H1 (cell line): Measurements from ENCODE around the gene MROH7.

Source experiments
- HDAC6 ChIP-seq: IDR thresholded peaks from one replicate; pipeline ENCODE4 v1.7.1; 2012; ENCODE audit warnings: low read depth, mild to moderate bottlenecking, inconsistent platforms, low read length, moderate library complexity
- POLR2A ChIP-seq, 2 experiments: IDR thresholded peaks; 1 replicate in 1 of 2; 2 replicates in 1 of 2; pipeline ENCODE4 v1.6.1; 2011; ENCODE audit warnings: low read depth in 2 of 2, low read length in 2 of 2, mild to moderate bottlenecking in 2 of 2; ENCODE audit errors: control extremely low read depth in 1 of 2
- SRF ChIP-seq: IDR thresholded peaks from 2 replicates; pipeline ENCODE4 v1.6.1; 2011; ENCODE audit warnings: mild to moderate bottlenecking, low read depth, low read length, moderate library complexity

GRCh38 chr1:54606990-54607325 is 34.6 kb upstream of the MROH7 start:
- TF ChIP-seq SRF (no peak), POLR2A (IDR thresholded peaks at IDR 0.05; ENCODE audit: control extremely low read depth in 1 of 2, low read depth in 2 of 2, low read length in 2 of 2) (no peak), HDAC6 (no peak)
